Endothelial cell of umbilical vein (primary cell): ENCODE data around the gene ZBTB46. TPM values are rescaled to one million over a fixed set of nuclear protein-coding genes. Genes with fewer than 3 reads are reported as not detected.

Source experiments
- BruUV-seq: library from RNA; stranded (reverse); fragments of 400-500 nt; replicated peaks from 2 replicates; lab custom pipeline; 2021; lab: Mats Ljungman, UMichigan
- CTCF ChIA-PET: fragments of 300-600, 350-600 bp; sonication (Branson Sonifier 250); formaldehyde crosslinking; loops from one replicate; lab custom pipeline; 2021; ENCODE audit warnings: antibody characterized with exemption, inconsistent platforms; lab: Charles Lee
- POLR2A ChIA-PET: fragments of 300-600, 350-600 bp; sonication (Branson Sonifier 250); formaldehyde crosslinking; loops from one replicate; lab custom pipeline; 2021; ENCODE audit warnings: antibody characterized with exemption, inconsistent platforms; lab: Charles Lee
- DNase-seq: peaks from one replicate; pipeline ENCODE4 v3.0.0-alpha.2; 2011; ENCODE audit warnings: low read depth, low spot score
- FAIRE-seq: peaks from 2 replicates; lab custom pipeline; 2011; peaks lifted over from hg19 to GRCh38; lab: Jason Lieb, UNC
- H2AFZ ChIP-seq: 2 replicates; pipeline ENCODE4 v1.6.0; 2012; ENCODE audit warnings: low read depth, low read length, control low read depth, inconsistent platforms
- H3K27ac ChIP-seq: 2 replicates; pipeline ENCODE4 v1.5.1; 2011; ENCODE audit warnings: low read depth, mild to moderate bottlenecking, control low read depth, low read length, moderate library complexity; ENCODE audit not compliant: insufficient read depth
- H3K27me3 ChIP-seq, 2 experiments: 2 replicates each; pipeline versions ENCODE4 v1.6.0 to v1.6.1; 2011; ENCODE audit warnings: low read length in 2 of 2, mixed read lengths in 1 of 2; ENCODE audit not compliant: control insufficient read depth in 2 of 2, insufficient read depth in 2 of 2
- H3K36me3 ChIP-seq, 2 experiments: 2 replicates in 1 of 2; 3 replicates in 1 of 2; pipeline ENCODE4 v1.5.1; 2011; ENCODE audit warnings: low read length in 2 of 2, mild to moderate bottlenecking in 1 of 2, moderate library complexity in 1 of 2; ENCODE audit not compliant: control insufficient read depth in 2 of 2, insufficient read depth in 2 of 2; ENCODE audit errors: extremely low read depth in 1 of 2
- H3K4me1 ChIP-seq: 3 replicates; pipeline ENCODE4 v1.5.1; 2011; ENCODE audit warnings: mild to moderate bottlenecking, low read length; ENCODE audit not compliant: control insufficient read depth, insufficient read depth; ENCODE audit errors: extremely low read depth
- H3K4me2 ChIP-seq: 2 replicates; pipeline ENCODE4 v1.6.1; 2011; ENCODE audit warnings: low read length, control low read depth, mixed read lengths; ENCODE audit not compliant: insufficient read depth
- H3K4me3 ChIP-seq, 3 experiments: fragments of 200-600 bp in 1 of 3; sonication (generic), shearing (Covaris generic) in 1 of 3; replicated peaks in 1 of 3; 2 replicates each; pipeline ENCODE4 v1.5.1; 2011 to 2016; ENCODE audit warnings: control low read depth in 3 of 3, low read length in 3 of 3, mild to moderate bottlenecking in 2 of 3, inconsistent platforms in 1 of 3, low read depth in 1 of 3, moderate library complexity in 1 of 3; ENCODE audit not compliant: insufficient read depth in 1 of 3
- H3K79me2 ChIP-seq: 2 replicates; pipeline ENCODE4 v1.6.0; 2012; ENCODE audit warnings: low read length, inconsistent platforms; ENCODE audit not compliant: control insufficient read depth, insufficient read depth
- H3K9ac ChIP-seq: replicated peaks from 2 replicates; pipeline ENCODE3; 2011; ENCODE audit warnings: low read length, control low read depth; ENCODE audit not compliant: insufficient read depth; ENCODE audit errors: extremely low read depth
- H3K9me1 ChIP-seq: replicated peaks from 3 replicates; pipeline ENCODE4 v1.6.0; 2011; ENCODE audit warnings: mild to moderate bottlenecking, low read length; ENCODE audit not compliant: control insufficient read depth, insufficient read depth; ENCODE audit errors: extremely low read depth
- H3K9me3 ChIP-seq: replicated peaks from 2 replicates; pipeline ENCODE4 v1.5.1; 2012; ENCODE audit warnings: low read length, inconsistent platforms; ENCODE audit not compliant: control insufficient read depth, insufficient read depth
- H4K20me1 ChIP-seq: replicated peaks from 2 replicates; pipeline ENCODE3; 2011; ENCODE audit warnings: mild to moderate bottlenecking, low read length; ENCODE audit not compliant: control insufficient read depth, insufficient read depth; ENCODE audit errors: extremely low read depth
- CTCF ChIP-seq, 2 donors: IDR thresholded peaks; 1 replicate in 1 of 2; 2 replicates in 1 of 2; pipeline ENCODE4 v1.5.1; 2011; ENCODE audit warnings: low read length in 2 of 2, mild to moderate bottlenecking in 2 of 2, moderate library complexity in 2 of 2, control low read depth in 1 of 2, inconsistent platforms in 1 of 2, low read depth in 1 of 2; ENCODE audit not compliant: insufficient read depth in 1 of 2; ENCODE audit errors: extremely low read depth in 1 of 2
- EZH2 ChIP-seq: IDR thresholded peaks from 2 replicates; pipeline ENCODE4 v1.6.1; 2012; ENCODE audit warnings: borderline replicate concordance, low read depth, mild to moderate bottlenecking, moderate library complexity, low read length, inconsistent platforms; ENCODE audit not compliant: severe bottlenecking
- FOS ChIP-seq: IDR thresholded peaks from 2 replicates; pipeline ENCODE4 v1.6.1; 2011; ENCODE audit warnings: mild to moderate bottlenecking, low read length, moderate library complexity, borderline replicate concordance; ENCODE audit not compliant: insufficient read depth
- GATA2 ChIP-seq: IDR thresholded peaks from 2 replicates; pipeline ENCODE4 v1.7.0; 2011; ENCODE audit warnings: low read depth, mild to moderate bottlenecking, moderate library complexity, mixed read lengths, low read length; ENCODE audit not compliant: insufficient read length, insufficient read depth
- JUN ChIP-seq: IDR thresholded peaks from 2 replicates; pipeline ENCODE4 v1.6.1; 2011; ENCODE audit warnings: borderline replicate concordance, low read depth; ENCODE audit not compliant: insufficient read length, insufficient read depth
- MYC ChIP-seq: IDR thresholded peaks from one replicate; pipeline ENCODE4 v1.6.1; 2011; ENCODE audit warnings: mild to moderate bottlenecking, low read depth, low read length
- POLR2A ChIP-seq: IDR thresholded peaks from 2 replicates; pipeline ENCODE4 v1.6.1; 2012; ENCODE audit warnings: low read depth, mild to moderate bottlenecking, control low read depth, low read length
- POLR2AphosphoS5 ChIP-seq: IDR thresholded peaks from 2 replicates; pipeline ENCODE4 v1.6.1; 2012; ENCODE audit warnings: low read depth, mild to moderate bottlenecking, control low read depth, low read length, moderate library complexity; ENCODE audit not compliant: insufficient read depth
- dilution Hi-C: fragments of 300-500 bp; cut with MboI; formaldehyde crosslinking; loops from one replicate; pipeline ENCODE4 v1.15.0; 2019; ENCODE audit warnings: low sequenced_read_pairs; ENCODE audit not compliant: extremely low pct_ligation_motif_present
- intact Hi-C: fragments of 100-400 bp; cut with micrococcal nuclease; formaldehyde crosslinking; loops from one replicate; pipeline ENCODE4 v1.10.0; 2022
- polyA plus RNA-seq, 4 experiments: library from polyadenylated mRNA; depleted of rRNA in 3 of 4; stranded (reverse) in 3 of 4; unstranded in 1 of 4; fragments of >200 nt; gene quantifications; 2 replicates each; pipeline versions ENCODE4 v1.2.1 to v1.2.3, GENCODE V29; 2011 to 2012; ENCODE audit warnings: missing spikeins in 1 of 4
- total RNA-seq: library from RNA; stranded (reverse); gene quantifications from 2 replicates; pipeline ENCODE4 v1.2.3, GENCODE V29; 2021
- TF ChIP-seq, protein P1 (sequence below): IDR thresholded peaks from 2 replicates; pipeline ENCODE4 v1.6.1; 2011; ENCODE audit not compliant: insufficient read depth, insufficient read length

Gene ZBTB46
- total and polyA plus RNA-seq, 2 donors (not counting 3 experiments of a cell fraction or from before 2014, with no cell fraction given): 1.3 to 7.1 TPM

- H3K9me1 ChIP-seq: no peaks in the 10 kb centered on the region
- DNase-seq (no peak), FAIRE-seq (no peak)
- H3K27ac ChIP-seq: no peak within 1 kb of the TSS
- no peak within 1 kb of the TSS for H3K4me3 ChIP-seq
- H3K27me3 ChIP-seq: no peaks in the 10 kb centered on the region
- dilution Hi-C loops: no loop called here
- H3K36me3 ChIP-seq: peaks cover 0 to 22% of the 10 kb centered on the region in 2 experiments
- no peak for TF ChIP-seq FOS
- TF ChIP-seq, protein P1, sequence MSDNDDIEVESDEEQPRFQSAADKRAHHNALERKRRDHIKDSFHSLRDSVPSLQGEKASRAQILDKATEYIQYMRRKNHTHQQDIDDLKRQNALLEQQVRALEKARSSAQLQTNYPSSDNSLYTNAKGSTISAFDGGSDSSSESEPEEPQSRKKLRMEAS: no peak
- TF ChIP-seq CTCF (IDR thresholded peaks at IDR 0.05; ENCODE audit: extremely low read depth in 1 of 2, insufficient read depth in 1 of 2, low read depth in 1 of 2, low read length in 2 of 2): no peak
- TF ChIP-seq JUN: no peak
- TF ChIP-seq POLR2A: no peak
- no peak for TF ChIP-seq EZH2
- no peak for TF ChIP-seq MYC
- TF ChIP-seq GATA2: no peak
- TF ChIP-seq POLR2AphosphoS5: no peak
- no peaks in the 10 kb centered on the region for H4K20me1 ChIP-seq
- intact Hi-C loops: loop anchor here (5.0 kb wide), 1 partner anchor 39 kb away; the partner anchor contains the start of gene TNFRSF6B
- no peak within 1 kb of the TSS for H3K9ac ChIP-seq
- H3K79me2 ChIP-seq: peaks cover 8% of the 10 kb centered on the region
- ChIA-PET POLR2A (no interaction called here), CTCF (interaction anchor here (0.6 to 2.1 kb wide), 4 partner anchors 28 to 198 kb away, joined by 3 to 7 read pairs (median 4); partner anchors contain the start of genes ARFRP1 and ZGPAT)
- no peaks in the 10 kb centered on the region for H3K9me3 ChIP-seq
- H3K4me1 ChIP-seq: peaks cover 3% of the 10 kb centered on the region
- no peak within 1 kb of the TSS for H3K4me2 ChIP-seq
- no peak within 1 kb of the TSS for H2AFZ ChIP-seq
- BruUV-seq: no TSS peak
Observed at GRCh38 chr20:63735859-63736718, 95.0 kb downstream of the ZBTB46 start, which contains the start of gene LIME1. Gene LIME1, plus strand, starts transcription at chr20:63736664. Its CDS starts 886 bp downstream, at chr20:63737550.
